T-cell (primary cell): ENCODE measurements around the gene OAT. TPM values are rescaled to one million over a fixed set of nuclear protein-coding genes. Genes with fewer than 3 reads are reported as not detected.

Experiments
- ATAC-seq, 4 experiments: fragments of 200-7000 bp in 3 of 4; fragments of 150-1000 bp in 1 of 4; cut with Tn5 transposase; replicated peaks in 1 of 4; 1 replicate in 3 of 4; 2 replicates in 1 of 4; pipeline ENCODE4 v1.10.0; 2021; ENCODE audit warnings: moderate library complexity in 3 of 4, mild to moderate bottlenecking in 2 of 4, moderate number of reproducible peaks in 1 of 4
- CTCF ChIA-PET, 2 donors: fragments of 300-600 bp; sonication (Branson Sonifier 250); formaldehyde crosslinking; loops; one replicate each; lab custom pipeline; 2022; ENCODE audit warnings: antibody characterized with exemption in 2 of 2; lab: Charles Lee
- POLR2A ChIA-PET, 2 donors: fragments of 300-600 bp; sonication (Branson Sonifier 250); formaldehyde crosslinking; loops; one replicate each; lab custom pipeline; 2022; ENCODE audit warnings: antibody characterized with exemption in 2 of 2; lab: Charles Lee
- DNase-seq, 35 experiments: peaks; one replicate each; pipeline versions ENCODE4 v3.0.0 to v3.0.0-alpha.2; 2013 to 2023
- H3K27ac ChIP-seq: one replicate; pipeline ENCODE4 v1.5.1; 2013; ENCODE audit warnings: low read length
- H3K27me3 ChIP-seq, 2 experiments: replicated peaks in 1 of 2; 1 replicate in 1 of 2; 2 replicates in 1 of 2; pipeline versions ENCODE4 v1.6.1 to v1.7.0; 2013; ENCODE audit warnings: low read length in 1 of 2, mixed read lengths in 1 of 2; ENCODE audit not compliant: control insufficient read depth in 2 of 2, insufficient read depth in 2 of 2; ENCODE audit errors: extremely low read depth in 1 of 2
- H3K36me3 ChIP-seq, 2 donors: 1 replicate in 1 of 2; 2 replicates in 1 of 2; pipeline versions ENCODE4 v1.6.1 to v1.7.0; 2013; ENCODE audit warnings: low read length in 1 of 2; ENCODE audit not compliant: control insufficient read depth in 2 of 2, insufficient read depth in 1 of 2; ENCODE audit errors: extremely low read depth in 1 of 2
- H3K4me1 ChIP-seq, 2 experiments: 1 replicate in 1 of 2; 2 replicates in 1 of 2; pipeline versions ENCODE4 v1.6.1 to v1.7.0; 2013; ENCODE audit warnings: low read length in 2 of 2, mixed read lengths in 1 of 2; ENCODE audit not compliant: insufficient read depth in 2 of 2, control insufficient read depth in 1 of 2; ENCODE audit errors: extremely low read depth in 1 of 2
- H3K4me3 ChIP-seq, 2 donors: 1 replicate in 1 of 2; 2 replicates in 1 of 2; pipeline versions ENCODE4 v1.5.1 to v1.7.0; 2013; ENCODE audit warnings: mild to moderate bottlenecking in 2 of 2, low read length in 1 of 2, moderate library complexity in 1 of 2; ENCODE audit not compliant: control insufficient read depth in 1 of 2; ENCODE audit errors: extremely low read depth in 1 of 2
- H3K9me3 ChIP-seq: 2 replicates; pipeline ENCODE4 v1.7.0; 2013
- H3K27ac Mint-ChIP-seq, 2 donors: one replicate each; pipeline ENCODE4 v1.8.0; 2020 to 2021; ENCODE audit warnings: mild to moderate bottlenecking in 2 of 2, mixed read lengths in 2 of 2
- H3K27me3 Mint-ChIP-seq, 2 donors: one replicate each; pipeline ENCODE4 v1.8.0; 2021 to 2022; ENCODE audit warnings: mixed read lengths in 2 of 2
- H3K36me3 Mint-ChIP-seq: one replicate; pipeline ENCODE4 v1.8.0; 2021; ENCODE audit warnings: mixed read lengths
- H3K4me1 Mint-ChIP-seq, 3 donors: one replicate each; pipeline ENCODE4 v1.8.0; 2020 to 2022; ENCODE audit warnings: mixed read lengths in 3 of 3, mild to moderate bottlenecking in 1 of 3
- H3K4me3 Mint-ChIP-seq, 3 donors: one replicate each; pipeline ENCODE4 v1.8.0; 2020 to 2022; ENCODE audit warnings: mild to moderate bottlenecking in 3 of 3, mixed read lengths in 3 of 3, moderate library complexity in 3 of 3
- H3K9me3 Mint-ChIP-seq, 3 donors: one replicate each; pipeline ENCODE4 v1.8.0; 2020 to 2022; ENCODE audit warnings: mixed read lengths in 3 of 3
- WGBS: methylation state at CpG from one replicate; pipeline ENCODE4 v1.1.5; 2013; ENCODE audit warnings: missing lambda C conversion rate; ENCODE audit not compliant: insufficient coverage; 5-methylcytosine and 5-hydroxymethylcytosine counted together
- total RNA-seq, 35 experiments: library from RNA in 6 of 35; stranded (reverse) in 6 of 35; fragments of 120-200 nt in 1 of 35; gene quantifications; one replicate each; pipeline versions ENCODE4 v1.2.1 to v1.2.4 and lab custom pipeline; 2013 to 2026

The OAT gene
- total RNA-seq, 5 donors from 2014 or later (not counting 1 experiment from before 2014, with no cell fraction given), result 23.2 to 42.5 (median 38.1) TPM

DNA sequence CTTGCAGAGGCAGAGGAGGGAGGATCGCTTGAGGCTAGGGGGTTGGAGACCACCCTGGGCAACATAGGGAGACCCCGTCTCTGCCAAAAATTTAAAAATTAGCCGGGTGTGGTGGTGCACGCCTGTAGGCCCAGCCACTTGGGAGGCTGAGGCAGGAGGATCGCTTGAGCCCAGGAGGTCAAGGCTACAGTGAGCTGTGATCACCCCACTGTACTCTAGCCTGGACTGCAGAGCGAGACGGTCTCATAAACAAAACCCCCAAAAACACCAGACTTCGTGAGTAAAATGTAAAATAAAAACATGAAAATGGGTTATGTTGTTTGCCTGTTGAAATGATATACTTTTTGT, 43.6 kb upstream of the OAT start:
- WGBS, result 58% methylated on average over 2 of the region's 8 CpGs

DNA sequence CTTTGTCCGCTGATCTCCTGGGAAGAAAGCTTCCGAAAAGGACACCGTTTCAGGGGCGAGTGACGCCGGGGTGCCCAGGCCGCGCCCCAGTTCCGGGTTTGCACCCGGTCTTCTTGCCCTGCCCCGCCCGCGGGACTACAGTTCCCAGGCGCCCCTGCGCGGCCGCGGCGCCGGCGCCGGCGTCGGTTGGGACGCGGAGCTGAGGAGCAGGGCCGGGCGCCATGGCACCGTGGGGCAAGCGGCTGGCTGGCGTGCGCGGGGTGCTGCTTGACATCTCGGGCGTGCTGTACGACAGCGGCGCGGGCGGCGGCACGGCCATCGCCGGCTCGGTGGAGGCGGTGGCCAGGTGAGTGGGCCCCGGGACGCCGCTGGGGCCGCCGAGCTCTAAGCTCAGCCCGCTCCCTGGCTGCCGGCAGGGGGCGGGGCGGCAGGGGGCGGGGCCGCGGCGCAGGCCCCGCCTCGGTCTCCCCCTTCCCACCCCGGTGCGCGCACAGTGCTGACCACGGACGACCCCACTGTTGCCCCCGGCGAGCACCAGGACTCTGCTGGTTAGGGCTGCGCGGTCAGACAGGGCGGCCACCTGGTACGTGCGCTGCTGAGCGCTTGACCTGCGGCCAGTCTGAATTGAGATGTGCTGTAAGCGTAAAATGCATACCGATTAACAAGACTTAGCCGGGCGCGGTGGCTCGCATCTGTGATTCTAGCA, 43.1 kb upstream of the OAT start, which contains the start of gene LHPP:
LHPP (plus strand) TSS at position 182 of the 706 bp plus-strand sequence; CDS start at position 222, 40 bp downstream.
- ChIA-PET POLR2A (interaction anchor here (0.6 to 1.6 kb wide), 8 partner anchors 12 to 1466 kb away, joined by 3 to 6 read pairs (median 4); partner anchors contain the start of genes ABRAXAS2 (in 1 of the 2) and OAT (in 1 of the 2)), CTCF (interaction anchor here (0.6 to 2.1 kb wide), 11 partner anchors 29 to 285 kb away, joined by 3 to 12 read pairs (median 3); partner anchors contain the start of gene OAT (in 1 of the 2))
- Mint-ChIP-seq H3K9me3 (peaks cover 0 to 4% (median 0%) of the 10 kb centered on the region in 3 donors), H3K4me1 (peaks cover 30 to 32% (median 30%) of the 10 kb centered on the region in 3 donors), H3K27ac (peak within 1 kb of the TSS; percentile 97 to 98), H3K27me3 (peaks cover 14 to 15% of the 10 kb centered on the region in 2 donors), H3K36me3 (no peaks in the 10 kb centered on the region), H3K4me3 (peak within 1 kb of the TSS; percentile 79 to 92 (median 87))
- peak; percentile 96 to 98 (median 97) for ATAC-seq
- Histone ChIP-seq H3K27ac (peak within 1 kb of the TSS; percentile 74), H3K4me1 (peaks cover 3 to 31% of the 10 kb centered on the region in 2 experiments), H3K36me3 (no peaks in the 10 kb centered on the region), H3K9me3 (no peaks in the 10 kb centered on the region), H3K4me3 (peak within 1 kb of the TSS; percentile 58 to 60), H3K27me3 (peaks cover 0 to 10% of the 10 kb centered on the region in 2 experiments)
- peak; percentile 74 to 89 (median 83) for DNase-seq
- under 1% methylated on average over 75 of the region's 81 CpGs for WGBS

More for the DNA sequence above, 43.6 kb upstream of the OAT start:
- H3K27ac ChIP-seq, result peak overlapping the region; percentile 28
- H3K36me3 ChIP-seq, result no peaks in the 10 kb centered on the region
- H3K4me1 Mint-ChIP-seq, result peaks cover 30 to 34% (median 30%) of the 10 kb centered on the region in 3 donors
- peak overlapping the region; percentile 87 for H3K27ac Mint-ChIP-seq
- peaks cover 3 to 31% of the 10 kb centered on the region in 2 experiments for H3K4me1 ChIP-seq
- ChIA-PET CTCF (interaction anchor here in 1 of 2 donors (0.7 to 2.1 kb wide), 5 partner anchors 29 to 73 kb away, joined by 3 to 12 read pairs (median 4); partner anchors contain the start of gene OAT), POLR2A (interaction anchor here in 1 of 2 donors (1.0 to 1.6 kb wide), 2 partner anchors 43 to 339 kb away, joined by 4 read pairs; partner anchors contain the start of genes ABRAXAS2 and OAT)
- ATAC-seq (no peak), DNase-seq (no peak)
- H3K27me3 Mint-ChIP-seq, result peaks cover 10 to 11% of the 10 kb centered on the region in 2 donors
- H3K36me3 Mint-ChIP-seq, result no peaks in the 10 kb centered on the region
- peaks cover 0 to 4% (median 0%) of the 10 kb centered on the region in 3 donors for H3K9me3 Mint-ChIP-seq
- no peaks in the 10 kb centered on the region for H3K9me3 ChIP-seq
- H3K27me3 ChIP-seq, result peaks cover 0 to 8% of the 10 kb centered on the region in 2 experiments
- H3K4me3 ChIP-seq, result peak overlapping the region; percentile 58 to 60
- peak overlapping the region; percentile 79 to 92 (median 87) for H3K4me3 Mint-ChIP-seq

DNA sequence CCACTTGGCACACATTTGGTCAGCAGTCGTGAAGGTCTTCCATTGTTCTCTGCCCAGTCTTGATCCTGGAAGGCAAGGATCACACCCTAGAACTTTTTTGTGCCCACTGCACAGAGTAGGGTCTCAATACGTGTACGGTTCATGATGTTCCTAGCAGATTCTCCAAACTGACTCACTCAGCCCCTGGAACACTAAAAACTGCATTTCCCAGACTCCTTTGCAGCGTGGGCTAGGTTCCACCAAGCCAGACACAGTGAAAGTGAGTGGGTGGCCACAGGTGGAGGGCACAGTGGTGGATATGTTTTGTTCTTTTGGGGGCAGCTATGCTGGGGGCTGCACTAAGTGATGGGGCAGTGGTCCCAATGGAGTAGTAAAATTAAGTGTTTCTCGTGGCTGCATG, 41.4 kb upstream of the OAT start:
- Histone ChIP-seq H3K4me1 (peaks cover 0 to 24% of the 10 kb centered on the region in 2 experiments), H3K27ac (no peak overlapping the region), H3K36me3 (no peaks in the 10 kb centered on the region), H3K27me3 (peaks cover 5 to 20% of the 10 kb centered on the region in 2 experiments), H3K9me3 (no peaks in the 10 kb centered on the region), H3K4me3 (no peak overlapping the region)
- Mint-ChIP-seq H3K9me3 (peaks cover 0 to 4% (median 0%) of the 10 kb centered on the region in 3 donors), H3K36me3 (no peaks in the 10 kb centered on the region), H3K4me3 (peak overlapping the region in 1 of 3 donors; percentile 79), H3K4me1 (peaks cover 17 to 20% (median 19%) of the 10 kb centered on the region in 3 donors), H3K27me3 (peaks cover 29% of the 10 kb centered on the region in 2 donors), H3K27ac (no peak overlapping the region)
- WGBS, result 100% methylated on average over 1 of the region's 5 CpGs
- ATAC-seq, result no peak
- ChIA-PET POLR2A (no interaction called here), CTCF (interaction anchor here in 1 of 2 donors (0.7 to 2.1 kb wide), 3 partner anchors 57 to 306 kb away, joined by 3 to 12 read pairs (median 4); no protein-coding TSS in a partner anchor)
- no peak for DNase-seq

DNA sequence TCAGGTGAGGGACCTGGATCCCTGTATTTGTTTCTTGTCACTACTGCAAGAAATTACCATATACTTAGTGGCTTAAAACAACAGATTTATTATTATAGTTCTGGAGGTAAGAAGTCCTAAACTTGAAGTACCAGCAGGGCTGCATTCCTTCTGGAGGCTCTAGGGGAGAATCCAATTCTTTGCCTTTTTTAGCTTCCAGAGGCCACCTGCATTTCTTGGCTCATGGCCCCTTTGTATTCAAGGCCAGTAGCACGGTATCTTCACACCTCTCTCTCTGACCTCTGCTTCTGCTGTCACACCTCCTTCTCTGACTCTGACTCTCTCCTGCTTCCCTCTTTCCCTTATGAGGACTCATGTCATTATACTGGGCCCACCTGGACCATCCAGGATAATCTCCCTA, 40.7 kb upstream of the OAT start:
- H3K27me3 ChIP-seq, result peaks cover 5 to 26% of the 10 kb centered on the region in 2 experiments
- no peak overlapping the region for H3K27ac ChIP-seq
- Mint-ChIP-seq H3K9me3 (peaks cover 0 to 4% (median 0%) of the 10 kb centered on the region in 3 donors), H3K4me1 (peaks cover 10 to 12% (median 11%) of the 10 kb centered on the region in 3 donors), H3K4me3 (no peak overlapping the region), H3K27ac (no peak overlapping the region), H3K27me3 (peaks cover 35 to 36% of the 10 kb centered on the region in 2 donors), H3K36me3 (no peaks in the 10 kb centered on the region)
- CTCF ChIA-PET, result interaction anchor here in 1 of 2 donors (0.6 kb wide), 1 partner anchor 1290 kb away, joined by 3 read pairs; no protein-coding TSS in a partner anchor
- ATAC-seq, result no peak
- H3K36me3 ChIP-seq, result no peaks in the 10 kb centered on the region
- WGBS, result 100% methylated on average over 1 of the region's 1 CpG
- DNase-seq, result no peak
- H3K9me3 ChIP-seq, result no peaks in the 10 kb centered on the region
- H3K4me1 ChIP-seq, result peaks cover 0 to 16% of the 10 kb centered on the region in 2 experiments
- POLR2A ChIA-PET, result no interaction called here
- no peak overlapping the region for H3K4me3 ChIP-seq

DNA sequence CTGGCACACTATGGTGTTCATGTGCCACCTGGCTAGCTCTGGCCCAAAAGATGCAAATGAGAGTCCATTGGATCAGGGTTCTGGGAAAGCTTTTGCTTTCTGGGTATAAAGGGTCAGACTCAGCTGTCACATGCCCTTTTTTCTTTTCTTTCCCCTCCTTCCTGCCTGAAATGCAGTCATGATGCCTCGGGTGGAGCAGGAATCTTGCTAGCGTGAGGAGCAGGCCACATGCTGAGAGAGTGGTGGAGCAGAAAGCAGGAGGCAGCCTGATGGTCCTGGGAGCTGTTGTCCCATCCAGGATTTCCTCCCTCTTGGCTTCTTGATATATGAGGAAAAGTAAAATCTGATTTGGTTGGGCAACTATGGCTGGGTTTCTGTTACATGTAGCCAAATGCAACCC, 40.2 kb upstream of the OAT start:
- H3K36me3 ChIP-seq, result no peaks in the 10 kb centered on the region
- CTCF ChIA-PET, result interaction anchor here in 1 of 2 donors (0.6 kb wide), 1 partner anchor 1289 kb away, joined by 3 read pairs; no protein-coding TSS in a partner anchor
- Mint-ChIP-seq H3K36me3 (no peaks in the 10 kb centered on the region), H3K27me3 (peaks cover 37 to 40% of the 10 kb centered on the region in 2 donors), H3K4me1 (peaks cover 6 to 8% (median 7%) of the 10 kb centered on the region in 3 donors), H3K9me3 (peaks cover 0 to 4% (median 0%) of the 10 kb centered on the region in 3 donors), H3K27ac (no peak overlapping the region), H3K4me3 (no peak overlapping the region)
- no peak overlapping the region for H3K27ac ChIP-seq
- H3K4me1 ChIP-seq, result peaks cover 0 to 12% of the 10 kb centered on the region in 2 experiments
- ATAC-seq (no peak), DNase-seq (no peak)
- peaks cover 5 to 26% of the 10 kb centered on the region in 2 experiments for H3K27me3 ChIP-seq
- POLR2A ChIA-PET, result no interaction called here
- no CpG with 5 or more reads among the region's 2 CpGs for WGBS
- H3K4me3 ChIP-seq, result no peak overlapping the region
- H3K9me3 ChIP-seq, result no peaks in the 10 kb centered on the region

DNA sequence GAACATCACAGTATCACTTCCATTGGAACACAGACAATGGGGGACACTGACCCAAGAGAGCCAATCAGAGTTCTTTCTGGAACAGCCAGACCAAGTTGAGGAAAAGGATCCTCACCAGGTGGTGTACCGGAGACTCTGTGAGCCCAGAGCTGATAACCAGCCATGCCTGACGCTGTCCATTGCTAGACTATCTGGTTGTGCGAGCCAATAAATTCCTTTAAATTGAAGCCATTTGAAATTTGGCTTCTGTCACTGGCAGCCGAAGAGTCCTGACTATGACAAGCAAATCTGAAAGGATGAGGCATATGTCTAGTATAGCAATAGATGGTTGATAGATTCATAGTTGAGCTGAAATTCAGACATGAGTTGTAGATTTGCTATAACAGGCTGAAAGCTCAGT, 39.8 kb upstream of the OAT start:
- H3K27ac ChIP-seq, result no peak overlapping the region
- H3K4me1 ChIP-seq, result peaks cover 0 to 12% of the 10 kb centered on the region in 2 experiments
- ATAC-seq, result no peak
- Mint-ChIP-seq H3K27me3 (peaks cover 41 to 44% of the 10 kb centered on the region in 2 donors), H3K4me1 (peaks cover 6 to 8% (median 7%) of the 10 kb centered on the region in 3 donors), H3K27ac (no peak overlapping the region), H3K4me3 (no peak overlapping the region), H3K9me3 (peaks cover 0 to 4% (median 0%) of the 10 kb centered on the region in 3 donors), H3K36me3 (no peaks in the 10 kb centered on the region)
- CTCF ChIA-PET, result interaction anchor here in 1 of 2 donors (0.6 kb wide), 1 partner anchor 327 kb away, joined by 5 read pairs; no protein-coding TSS in a partner anchor
- POLR2A ChIA-PET, result no interaction called here
- WGBS, result 90% methylated on average over 4 of the region's 4 CpGs
- H3K4me3 ChIP-seq, result no peak overlapping the region
- H3K9me3 ChIP-seq, result no peaks in the 10 kb centered on the region
- no peak for DNase-seq
- H3K27me3 ChIP-seq, result peaks cover 6 to 26% of the 10 kb centered on the region in 2 experiments
- no peaks in the 10 kb centered on the region for H3K36me3 ChIP-seq
